ENCODE measurements around the gene OTUB2.
"Not testable (repeated sequence)": the region's sequence is repeated elsewhere in the genome, so short reads cannot be mapped to it uniquely, and the experiment has no call there.

The OTUB2 gene

GRCh38 chr14:94062344-94062940 lies 36.3 kb downstream of the OTUB2 start:
- peak; percentile 58 for DNase-seq

- no peak for DNase-seq
Observed at GRCh38 chr14:94066089-94066676, 40.0 kb downstream of the OTUB2 start.

DNA sequence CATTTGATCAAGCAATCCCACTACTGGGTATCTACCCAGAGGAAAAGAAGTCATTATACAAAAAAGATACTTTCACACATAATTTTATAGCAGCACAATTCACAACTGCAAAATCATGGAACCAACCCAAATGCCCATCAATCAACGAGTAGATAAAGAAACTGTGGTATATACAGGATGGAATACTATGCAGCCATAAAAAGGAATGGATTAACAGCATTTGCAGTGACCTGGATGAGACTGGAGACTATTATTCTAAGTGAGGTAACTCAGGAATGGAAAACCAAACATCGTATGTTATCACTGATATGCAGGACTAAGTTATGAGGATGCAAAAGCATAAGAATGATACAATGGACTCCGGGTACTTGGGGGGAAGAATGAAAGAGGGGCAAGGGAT lies 45.9 kb downstream of the OTUB2 start:
- not testable (repeated sequence) for DNase-seq

- no peak for DNase-seq
Observed at GRCh38 chr14:94074534-94074933, 48.4 kb downstream of the OTUB2 start.

- no peak for DNase-seq
Observed at GRCh38 chr14:94075008-94075407, 48.9 kb downstream of the OTUB2 start.

- no peak for DNase-seq
Observed at GRCh38 chr14:94077111-94077821, 51.1 kb downstream of the OTUB2 start.

- no peak for DNase-seq
Observed at GRCh38 chr14:94077823-94078222, 51.7 kb downstream of the OTUB2 start.

GRCh38 chr14:94079891-94080620 lies 53.9 kb downstream of the OTUB2 start:
- peak; percentile 52 for DNase-seq

- peak; percentile 92 for DNase-seq
Observed at GRCh38 chr14:94080621-94081385, 54.7 kb downstream of the OTUB2 start, which contains the start of the genes DDX24 and IFI27L1. Gene DDX24 (minus strand): TSS chr14:94081202. CDS start chr14:94079742, 1,460 bp downstream. Gene IFI27L1 (plus strand): TSS chr14:94081310. CDS start chr14:94096938, 15,628 bp downstream.

GRCh38 chr14:94081386-94081820 lies 55.3 kb downstream of the OTUB2 start:
- no peak for DNase-seq

- no peak for DNase-seq
Observed at GRCh38 chr14:94087891-94088290, 61.8 kb downstream of the OTUB2 start.

GRCh38 chr14:94088516-94088915 lies 62.4 kb downstream of the OTUB2 start:
- peak; percentile 13 for DNase-seq

DNA sequence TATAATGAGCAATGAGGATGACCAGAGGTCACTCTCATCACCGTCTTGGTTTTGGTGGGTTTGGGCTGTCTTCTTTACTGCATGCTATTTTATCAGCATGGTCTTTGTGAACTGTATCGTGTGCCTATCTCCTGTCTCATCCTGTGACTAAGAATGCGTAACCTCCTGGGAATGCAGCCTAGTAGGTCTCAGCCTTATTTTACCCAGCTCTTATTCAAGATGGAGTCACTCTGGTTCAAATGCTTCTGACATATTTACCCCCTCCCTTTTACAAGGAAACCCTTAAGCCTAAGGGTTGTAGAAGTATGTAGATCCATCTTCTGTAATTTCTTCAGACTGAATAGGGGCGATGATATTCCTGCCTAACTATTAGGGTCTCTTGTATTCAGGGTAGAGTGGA lies 63.3 kb downstream of the OTUB2 start:
- peak; percentile 40 for DNase-seq

GRCh38 chr14:94093418-94093817 lies 67.3 kb downstream of the OTUB2 start:
- DNase-seq = no peak

DNA sequence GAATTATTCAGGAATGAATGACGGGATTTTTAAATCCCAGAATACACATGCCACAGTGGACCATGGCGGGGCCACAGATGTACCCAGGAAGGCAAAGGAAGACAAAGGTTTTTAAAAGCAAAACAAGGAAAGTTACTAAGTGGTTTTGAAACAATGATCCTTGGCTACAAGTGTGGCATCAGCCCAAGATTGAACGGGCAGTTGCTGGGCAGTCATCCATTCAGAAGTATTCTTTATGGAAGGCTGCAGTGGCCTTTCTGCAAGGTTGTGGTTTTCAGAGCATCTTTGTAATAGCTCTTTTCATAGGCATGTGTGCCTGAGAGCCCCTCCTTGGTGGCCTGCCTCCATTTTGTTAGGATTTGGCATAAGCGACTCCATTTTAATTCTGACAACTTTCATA lies 71.0 kb downstream of the OTUB2 start:
- DNase-seq = no peak

Data from fibroblast of skin of right quadriceps (primary cell).